Measurements from ENCODE around the gene LCA5. TPM values are rescaled to one million over a fixed set of nuclear protein-coding genes. Genes with fewer than 3 reads are reported as not detected.
A peak's percentile ranks its signal among the peaks of the same experiment; 100 is the strongest.
"Not testable (repeated sequence)": the region's sequence is repeated elsewhere in the genome, so short reads cannot be mapped to it uniquely, and the experiment has no call there.

The LCA5 gene
- total RNA-seq, 1 donor from 2014 or later, result 13.2 TPM

DNA sequence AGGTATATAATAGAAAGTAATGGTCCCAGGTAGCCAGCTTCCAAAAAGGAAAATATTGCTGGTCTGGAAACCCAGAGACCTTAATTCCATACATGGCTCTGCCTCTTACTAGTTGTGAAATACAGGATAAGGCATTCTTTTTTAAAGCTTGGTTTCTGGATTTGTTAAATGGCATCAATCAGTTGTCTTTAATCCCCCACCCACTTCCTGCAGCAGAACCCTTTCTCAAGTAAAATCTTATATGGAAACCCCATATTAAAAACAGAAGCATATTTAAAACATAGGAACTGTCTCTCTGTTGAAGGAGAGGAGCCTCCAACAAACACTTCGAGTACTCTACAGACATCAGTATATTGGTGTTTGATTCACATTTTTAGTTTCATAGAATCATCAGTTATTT lies 6.2 kb upstream of the LCA5 start:
- Mint-ChIP-seq H3K27ac (no peak overlapping the region), H3K4me1 (peaks cover 45% of the 10 kb centered on the region), H3K36me3 (peaks cover 28% of the 10 kb centered on the region), H3K4me3 (no peak overlapping the region), H3K9me3 (peaks cover 2% of the 10 kb centered on the region), H3K27me3 (ENCODE audit: insufficient read depth, low read depth) (no peaks in the 10 kb centered on the region)
- Histone ChIP-seq H3K9ac (no peak overlapping the region), H2AFZ (replicated peaks) (no peak overlapping the region), H3F3A (ENCODE audit: low read depth) (peaks cover 5% of the 10 kb centered on the region), H4K20me1 (ENCODE audit: low read depth) (peaks cover 6% of the 10 kb centered on the region), H3K9me3 (ENCODE audit: low read depth) (no peaks in the 10 kb centered on the region), H3K36me3 (no peaks in the 10 kb centered on the region), H3K4me1 (peaks cover 30% of the 10 kb centered on the region), H3K4me3 (no peak overlapping the region), H3K79me2 (ENCODE audit: low read depth) (peaks cover under 1% of the 10 kb centered on the region), H3K4me2 (no peak overlapping the region), H3K27me3 (no peaks in the 10 kb centered on the region), H3K27ac (no peak overlapping the region)
- no peak for TF ChIP-seq EZH2phosphoT487 (IDR thresholded peaks at IDR 0.05)
- TF ChIP-seq EZH2 (IDR thresholded peaks at IDR 0.05), result no peak
- TF ChIP-seq, protein P1, sequence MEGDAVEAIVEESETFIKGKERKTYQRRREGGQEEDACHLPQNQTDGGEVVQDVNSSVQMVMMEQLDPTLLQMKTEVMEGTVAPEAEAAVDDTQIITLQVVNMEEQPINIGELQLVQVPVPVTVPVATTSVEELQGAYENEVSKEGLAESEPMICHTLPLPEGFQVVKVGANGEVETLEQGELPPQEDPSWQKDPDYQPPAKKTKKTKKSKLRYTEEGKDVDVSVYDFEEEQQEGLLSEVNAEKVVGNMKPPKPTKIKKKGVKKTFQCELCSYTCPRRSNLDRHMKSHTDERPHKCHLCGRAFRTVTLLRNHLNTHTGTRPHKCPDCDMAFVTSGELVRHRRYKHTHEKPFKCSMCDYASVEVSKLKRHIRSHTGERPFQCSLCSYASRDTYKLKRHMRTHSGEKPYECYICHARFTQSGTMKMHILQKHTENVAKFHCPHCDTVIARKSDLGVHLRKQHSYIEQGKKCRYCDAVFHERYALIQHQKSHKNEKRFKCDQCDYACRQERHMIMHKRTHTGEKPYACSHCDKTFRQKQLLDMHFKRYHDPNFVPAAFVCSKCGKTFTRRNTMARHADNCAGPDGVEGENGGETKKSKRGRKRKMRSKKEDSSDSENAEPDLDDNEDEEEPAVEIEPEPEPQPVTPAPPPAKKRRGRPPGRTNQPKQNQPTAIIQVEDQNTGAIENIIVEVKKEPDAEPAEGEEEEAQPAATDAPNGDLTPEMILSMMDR (IDR thresholded peaks at IDR 0.05), result no peak
- no peak for DNase-seq (ENCODE audit: low spot score)

DNA sequence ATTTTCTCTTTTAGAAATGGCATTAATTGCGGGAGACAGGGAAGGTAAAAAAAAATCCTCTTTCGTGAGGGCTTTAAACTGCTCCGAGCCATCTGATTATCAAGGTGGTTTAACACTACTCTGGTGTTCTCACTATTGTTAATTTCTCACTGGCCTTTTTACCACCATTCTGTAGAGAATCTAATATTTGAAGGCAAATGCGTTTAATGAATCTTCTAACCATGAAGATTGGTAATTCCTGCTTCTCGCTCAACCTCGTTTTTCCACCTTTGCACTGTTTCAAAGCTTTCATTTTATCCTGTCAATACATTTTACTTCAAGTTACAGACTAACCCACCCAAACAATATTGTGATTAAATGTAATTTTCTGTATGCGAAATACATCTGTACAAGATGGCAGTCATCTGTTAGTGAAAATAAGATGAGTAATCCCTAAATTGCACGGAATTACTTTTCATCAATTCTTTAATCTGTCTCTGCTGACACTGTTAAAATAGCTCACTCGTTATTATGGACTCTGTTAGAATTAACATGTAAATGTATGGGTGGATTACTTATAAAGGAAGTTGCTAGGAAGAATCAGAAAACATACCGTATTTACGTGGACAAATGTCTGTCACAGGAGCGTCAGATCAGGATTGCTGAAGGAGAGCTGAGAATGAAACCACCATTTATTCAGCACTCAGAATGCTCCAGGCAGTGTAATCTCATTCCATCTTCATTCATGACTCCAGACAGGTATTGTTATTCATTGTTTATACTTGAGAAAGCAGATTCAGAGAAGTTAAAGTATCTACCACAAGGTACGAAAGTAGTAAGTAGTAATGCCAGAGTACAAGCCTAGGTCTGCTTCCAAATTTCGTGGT lies 1.1 kb upstream of the LCA5 start:
- H3K36me3 ChIP-seq, result no peaks in the 10 kb centered on the region
- peaks cover 27% of the 10 kb centered on the region for H3K4me1 ChIP-seq
- H3K4me3 ChIP-seq, result peak overlapping the region; percentile 66
- TF ChIP-seq EZH2 (IDR thresholded peaks at IDR 0.05), result no peak
- TF ChIP-seq EZH2phosphoT487 (IDR thresholded peaks at IDR 0.05), result no peak
- TF ChIP-seq, protein P1 (IDR thresholded peaks at IDR 0.05), result no peak
- Mint-ChIP-seq H3K27me3 (ENCODE audit: insufficient read depth, low read depth) (no peaks in the 10 kb centered on the region), H3K4me3 (no peak overlapping the region), H3K4me1 (peaks cover 28% of the 10 kb centered on the region), H3K9me3 (no peaks in the 10 kb centered on the region), H3K27ac (no peak overlapping the region), H3K36me3 (peaks cover 20% of the 10 kb centered on the region)
- H3K9me3 ChIP-seq (ENCODE audit: low read depth), result no peaks in the 10 kb centered on the region
- no peak overlapping the region for H3K27ac ChIP-seq
- H3K79me2 ChIP-seq (ENCODE audit: low read depth), result peaks cover 37% of the 10 kb centered on the region
- DNase-seq (ENCODE audit: low spot score), result peak; percentile 20
- peak overlapping the region; percentile 19 for H3K9ac ChIP-seq
- peaks cover 10% of the 10 kb centered on the region for H3F3A ChIP-seq (ENCODE audit: low read depth)
- no peak overlapping the region for H2AFZ ChIP-seq (replicated peaks)
- peak overlapping the region; percentile 85 for H3K4me2 ChIP-seq
- no peaks in the 10 kb centered on the region for H4K20me1 ChIP-seq (ENCODE audit: low read depth)
- no peaks in the 10 kb centered on the region for H3K27me3 ChIP-seq

DNA sequence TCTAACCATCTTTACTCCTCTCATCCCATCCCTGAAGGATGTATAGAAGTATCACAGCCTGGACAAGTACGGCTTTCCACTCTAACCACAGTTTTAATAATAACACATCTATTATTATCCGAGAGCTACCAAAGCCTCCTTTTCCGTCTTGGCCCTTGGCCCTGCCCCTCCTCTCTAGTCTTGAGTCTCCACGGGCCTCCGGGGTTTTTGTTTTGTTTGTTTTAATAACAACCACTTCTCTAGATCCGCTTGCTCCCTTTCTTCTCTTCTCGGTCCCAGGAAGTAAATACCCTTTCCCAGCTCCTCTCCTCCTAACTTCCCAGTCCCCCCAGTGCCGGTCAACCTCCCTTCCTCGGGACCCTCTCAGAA lies 661 bp downstream of the LCA5 start:
- Histone ChIP-seq H4K20me1 (ENCODE audit: low read depth) (no peaks in the 10 kb centered on the region), H3F3A (ENCODE audit: low read depth) (peaks cover 10% of the 10 kb centered on the region), H3K4me2 (peak overlapping the region; percentile 85), H3K27me3 (no peaks in the 10 kb centered on the region), H3K9me3 (ENCODE audit: low read depth) (no peaks in the 10 kb centered on the region), H3K27ac (no peak overlapping the region), H3K79me2 (ENCODE audit: low read depth) (peaks cover 47% of the 10 kb centered on the region), H2AFZ (replicated peaks) (peak overlapping the region; percentile 90), H3K9ac (no peak overlapping the region), H3K4me3 (peak overlapping the region; percentile 66), H3K4me1 (peaks cover 27% of the 10 kb centered on the region), H3K36me3 (no peaks in the 10 kb centered on the region)
- Mint-ChIP-seq H3K4me3 (no peak overlapping the region), H3K9me3 (no peaks in the 10 kb centered on the region), H3K36me3 (peaks cover 13% of the 10 kb centered on the region), H3K4me1 (peaks cover 19% of the 10 kb centered on the region), H3K27ac (no peak overlapping the region), H3K27me3 (ENCODE audit: insufficient read depth, low read depth) (no peaks in the 10 kb centered on the region)
- TF ChIP-seq, protein P1 (IDR thresholded peaks at IDR 0.05), result no peak
- TF ChIP-seq EZH2 (IDR thresholded peaks at IDR 0.05), result no peak
- no peak for TF ChIP-seq EZH2phosphoT487 (IDR thresholded peaks at IDR 0.05)
- DNase-seq (ENCODE audit: low spot score), result peak; percentile 56

DNA sequence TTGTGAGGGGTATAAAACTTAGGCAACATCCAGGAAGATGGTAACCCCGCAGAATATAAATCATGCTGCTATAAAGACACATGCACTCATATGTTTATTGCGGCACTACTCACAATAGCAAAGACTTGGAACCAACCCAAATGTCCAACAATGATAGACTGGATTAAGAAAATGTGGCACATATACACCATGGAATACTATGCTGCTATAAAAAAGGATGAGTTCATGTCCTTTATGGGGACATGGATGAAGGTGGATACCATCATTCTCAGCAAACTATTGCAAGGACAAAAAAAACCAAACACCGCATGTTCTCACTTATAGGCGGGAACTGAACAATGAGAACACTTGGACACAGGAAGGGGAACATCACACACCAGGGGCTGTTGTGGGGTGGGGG lies 7.7 kb downstream of the LCA5 start:
- not testable (repeated sequence) for H3K9ac ChIP-seq; H3K27me3 Mint-ChIP-seq (ENCODE audit: insufficient read depth, low read depth); H3K4me2 ChIP-seq; H3K36me3 ChIP-seq; H3K27ac ChIP-seq; H4K20me1 ChIP-seq (ENCODE audit: low read depth); H3K4me3 Mint-ChIP-seq; H2AFZ ChIP-seq (replicated peaks); H3K27ac Mint-ChIP-seq; DNase-seq (ENCODE audit: low spot score); H3K4me3 ChIP-seq; H3K9me3 ChIP-seq (ENCODE audit: low read depth); H3F3A ChIP-seq (ENCODE audit: low read depth); H3K27me3 ChIP-seq
- Histone ChIP-seq H3K4me1 (peaks cover 15% of the 10 kb centered on the region), H3K79me2 (ENCODE audit: low read depth) (peaks cover 51% of the 10 kb centered on the region)
- Mint-ChIP-seq H3K36me3 (peaks cover 13% of the 10 kb centered on the region), H3K9me3 (peaks cover 14% of the 10 kb centered on the region), H3K4me1 (peaks cover 19% of the 10 kb centered on the region)
